G401 (cell line): ENCODE data around the gene RSPH9. TPM values are rescaled to one million over a fixed set of nuclear protein-coding genes. Genes with fewer than 3 reads are reported as not detected.

Source experiments
- DNase-seq: peaks from one replicate; pipeline ENCODE4 v3.0.0-alpha.2; 2015; ENCODE audit warnings: low spot score
- in situ Hi-C: cut with HindIII; loops from 2 replicates; pipeline ENCODE4 v1.10.0; 2016; ENCODE audit warnings: low sequenced_read_pairs, mixed read lengths
- total RNA-seq: library from RNA; depleted of rRNA; stranded (reverse); fragments of >200 nt; shearing (Covaris generic); gene quantifications from 2 replicates; pipeline ENCODE4 v1.2.3, GENCODE V29; 2014

Gene RSPH9
- total RNA-seq, 1 experiment from 2014 or later, result 1.6 TPM

DNA sequence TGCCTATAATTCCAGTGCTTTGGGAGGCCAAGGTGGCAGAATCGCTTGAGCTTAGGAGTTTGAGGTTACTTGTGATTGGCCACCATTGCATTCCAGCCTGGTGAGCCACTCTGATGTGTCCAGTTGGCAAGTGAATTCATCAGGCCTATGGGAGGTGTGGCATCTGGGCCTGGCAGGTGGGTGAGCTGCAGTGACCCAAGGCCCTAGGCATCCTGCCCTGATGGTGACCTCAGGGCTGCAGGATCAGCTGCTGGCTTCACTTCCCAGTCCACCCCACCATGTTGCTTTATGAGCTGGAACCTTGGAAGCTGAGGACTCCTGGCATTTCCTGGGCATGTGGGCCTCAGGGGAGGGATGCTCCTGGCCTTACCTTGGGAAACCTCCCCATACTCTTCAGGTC, 20.5 kb downstream of the RSPH9 start:
- DNase-seq, result no peak
- in situ Hi-C loops, result no loop called here

DNA sequence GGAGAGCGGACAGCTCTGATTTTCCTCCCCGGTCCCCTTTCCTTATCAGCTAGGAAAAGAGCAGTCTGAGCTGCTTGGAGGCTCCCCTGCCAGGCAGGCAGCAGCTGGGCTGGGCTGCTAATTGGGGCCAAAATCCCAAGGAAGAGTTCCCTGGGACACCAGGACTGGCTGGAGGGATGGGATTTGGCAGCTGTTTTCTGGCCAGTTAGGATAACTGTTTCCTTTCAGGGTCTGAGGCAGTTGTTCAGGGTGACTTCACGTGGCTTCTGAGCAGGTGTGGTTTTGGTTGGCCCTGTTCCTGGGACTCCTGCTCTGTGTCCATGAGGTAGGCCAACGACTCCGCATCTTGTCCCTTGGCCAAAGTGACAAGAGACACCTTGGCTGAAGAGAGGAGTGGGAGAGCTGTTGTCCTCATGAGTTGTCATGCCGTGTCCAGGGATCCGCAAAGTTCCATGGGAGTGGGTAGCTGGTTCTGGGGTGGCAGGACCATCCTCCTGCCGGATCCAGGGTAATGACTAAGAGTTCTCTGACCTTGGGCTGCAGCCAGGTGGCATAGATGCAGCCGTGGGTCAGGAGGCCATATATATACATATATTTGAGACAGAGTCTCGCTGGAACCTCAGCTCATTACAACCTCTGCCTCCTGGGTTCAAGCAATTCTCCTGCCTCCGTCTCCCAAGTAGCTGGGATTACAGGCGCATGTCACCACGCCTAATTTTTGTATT, 21.5 kb downstream of the RSPH9 start:
- DNase-seq, result no peak
- in situ Hi-C loops, result no loop called here

DNA sequence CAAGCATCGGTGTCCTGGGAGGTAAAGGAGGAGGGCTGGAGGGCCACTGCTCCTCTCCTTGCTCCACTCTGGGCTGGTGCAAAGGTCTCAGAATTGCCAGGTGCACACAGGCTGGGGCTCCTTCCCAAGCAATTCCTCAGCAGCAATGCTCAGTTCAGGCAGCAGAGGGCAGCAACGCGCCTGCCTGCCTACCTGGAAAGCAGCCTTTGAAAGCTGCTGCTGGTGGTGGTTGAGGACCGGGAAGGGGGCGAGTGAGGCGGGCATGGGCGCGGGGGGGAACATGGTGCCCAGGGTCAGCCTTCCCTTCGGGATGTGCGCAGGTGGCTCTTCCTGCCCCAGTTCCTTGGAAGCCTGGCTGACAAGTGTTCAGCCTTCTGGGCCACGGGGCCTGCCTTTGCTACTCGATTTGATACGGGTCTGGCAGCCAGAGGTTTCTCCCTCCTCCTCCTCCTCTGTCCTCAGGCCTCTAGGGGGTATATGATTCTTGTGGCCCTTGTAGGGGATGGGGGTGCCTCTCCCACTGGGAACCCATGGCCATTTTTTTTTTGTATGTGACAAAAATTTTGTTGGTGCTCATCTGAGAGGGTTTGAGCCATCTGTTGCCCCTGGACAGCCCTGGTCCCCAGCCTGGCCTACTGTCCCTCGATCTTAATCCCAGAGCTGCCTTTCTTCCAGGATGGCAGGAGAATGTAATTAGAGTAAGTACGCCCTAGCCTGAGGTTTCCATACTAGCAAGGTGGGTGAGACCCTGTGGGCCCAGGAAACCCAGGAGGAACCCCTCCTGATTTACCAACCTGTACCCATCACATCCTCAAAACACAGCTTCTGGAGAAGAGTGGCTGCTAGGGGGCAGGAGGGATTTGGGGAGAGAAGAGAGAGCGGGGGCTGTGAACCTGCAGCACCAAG, 22.7 kb downstream of the RSPH9 start:
- peak; percentile 89 for DNase-seq
- in situ Hi-C loops, result no loop called here

DNA sequence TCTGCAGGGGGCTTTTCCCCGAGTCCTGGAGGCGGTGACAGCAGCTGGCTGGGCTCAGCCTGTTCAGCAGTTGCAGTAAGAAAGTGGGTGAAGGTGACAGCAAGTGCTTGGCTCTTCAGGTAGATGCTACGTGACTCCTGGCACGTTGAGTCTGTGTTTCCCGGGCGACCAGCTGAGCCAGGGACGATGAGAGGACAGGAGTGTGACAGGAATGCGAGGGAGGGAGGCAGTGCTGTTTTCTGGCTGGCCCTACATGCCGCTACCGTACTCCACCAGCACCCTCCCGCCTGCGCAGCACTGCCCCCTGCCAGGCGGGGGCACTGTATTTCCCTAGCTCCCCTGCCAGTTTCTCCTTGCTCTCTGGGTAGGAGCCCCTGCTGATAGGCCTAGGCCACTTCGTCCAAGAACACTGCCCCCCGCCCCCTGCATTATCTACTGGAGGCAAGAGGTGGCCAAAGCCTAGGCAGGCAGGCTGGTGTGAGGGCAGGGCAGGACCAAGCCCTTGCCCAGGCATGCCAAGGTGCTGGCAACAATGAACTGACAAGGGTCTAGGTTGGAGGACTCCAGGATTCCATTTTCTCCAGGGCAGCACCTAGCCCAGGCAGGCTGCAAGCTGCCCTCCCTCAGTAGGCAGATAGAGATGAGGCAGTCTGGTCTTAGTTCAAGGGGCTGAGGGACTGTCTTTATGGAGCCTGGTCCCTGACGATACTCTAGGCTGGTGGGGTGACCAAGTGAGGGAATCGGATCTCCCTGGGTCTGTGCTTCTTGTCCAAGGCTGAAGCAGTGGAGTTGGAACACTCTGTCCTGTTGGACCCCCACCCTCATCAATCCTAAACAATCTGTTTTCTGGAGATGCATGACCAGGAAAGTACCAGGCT, 23.6 kb downstream of the RSPH9 start:
- in situ Hi-C loops, result no loop called here
- peak; percentile 62 for DNase-seq

DNA sequence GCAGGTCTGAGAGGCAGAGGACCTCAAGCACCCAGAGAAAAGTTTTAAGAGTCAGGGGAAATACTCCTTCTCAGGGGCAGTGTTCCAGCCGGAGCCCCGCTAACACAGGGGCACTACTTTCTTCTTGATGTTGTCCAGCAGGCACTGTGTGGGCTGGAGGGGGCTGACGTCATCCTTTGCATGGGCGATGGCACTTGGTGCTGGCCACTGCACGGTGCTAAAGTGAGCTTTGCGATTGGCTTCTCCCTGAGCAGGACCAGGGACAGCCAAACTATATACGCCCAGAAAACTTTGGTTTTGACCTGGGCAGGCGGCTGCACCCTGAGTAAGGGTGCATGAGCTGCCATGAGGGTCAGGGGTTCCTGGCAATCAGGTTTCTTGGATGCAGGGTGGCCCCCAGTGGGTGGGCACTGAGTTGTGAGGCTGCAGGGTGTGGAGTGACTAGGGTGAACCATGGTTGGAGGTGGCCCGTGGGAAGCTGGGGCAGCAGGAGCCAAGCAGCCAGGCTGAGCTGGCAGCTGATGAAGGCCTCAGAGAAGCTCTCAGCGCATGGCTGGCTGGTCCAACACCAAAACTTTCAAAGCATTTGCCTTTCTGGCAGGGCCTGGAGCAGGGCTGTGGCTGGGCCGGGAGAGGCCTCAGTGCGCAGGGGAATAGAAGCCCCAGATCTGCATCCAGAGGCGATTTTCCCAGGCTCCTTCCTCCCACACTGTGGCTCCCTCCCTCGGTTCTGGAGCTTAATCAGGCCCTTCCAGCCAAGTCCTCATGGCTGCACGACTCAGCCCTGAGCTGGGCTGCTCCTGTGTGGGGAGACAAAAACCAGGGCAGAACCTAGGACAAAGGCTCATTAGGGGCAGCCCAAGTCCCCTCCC, 24.4 kb downstream of the RSPH9 start:
- in situ Hi-C loops, result no loop called here
- DNase-seq, result peak; percentile 9

DNA sequence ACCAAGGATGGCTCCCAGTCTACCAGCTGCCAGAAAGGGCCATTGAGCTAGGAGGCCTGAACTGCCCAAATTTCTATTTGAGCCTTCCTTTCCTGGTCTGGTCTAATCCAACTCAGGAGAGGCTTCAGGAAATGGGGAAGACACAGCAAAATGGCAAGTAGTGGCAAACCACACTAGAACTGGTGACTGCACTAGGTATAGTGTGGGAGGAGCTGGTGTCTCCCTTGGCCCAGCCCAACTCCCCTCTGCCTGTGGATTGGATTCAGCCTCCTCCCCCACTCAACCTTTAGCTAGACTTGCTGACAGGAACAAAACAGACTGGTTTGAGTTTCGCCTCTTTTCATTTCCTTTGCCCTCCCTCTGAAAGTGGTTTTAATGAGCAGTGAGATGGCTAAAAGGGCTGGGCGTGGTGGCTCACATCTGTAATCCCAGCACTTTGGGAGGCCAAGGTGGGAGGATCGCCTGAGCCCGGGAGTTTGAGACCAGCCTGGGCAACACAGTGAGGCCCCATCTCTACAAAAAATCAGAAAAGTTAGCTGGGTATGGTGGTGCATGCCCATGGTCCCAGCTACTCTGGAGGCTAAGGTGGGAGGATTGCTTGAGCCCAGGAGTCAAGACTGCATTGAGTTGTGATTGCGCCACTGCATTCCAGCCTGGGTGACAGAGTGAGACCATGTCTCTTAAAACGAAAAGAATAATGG, 25.2 kb downstream of the RSPH9 start:
- no peak for DNase-seq
- in situ Hi-C loops, result no loop called here

DNA sequence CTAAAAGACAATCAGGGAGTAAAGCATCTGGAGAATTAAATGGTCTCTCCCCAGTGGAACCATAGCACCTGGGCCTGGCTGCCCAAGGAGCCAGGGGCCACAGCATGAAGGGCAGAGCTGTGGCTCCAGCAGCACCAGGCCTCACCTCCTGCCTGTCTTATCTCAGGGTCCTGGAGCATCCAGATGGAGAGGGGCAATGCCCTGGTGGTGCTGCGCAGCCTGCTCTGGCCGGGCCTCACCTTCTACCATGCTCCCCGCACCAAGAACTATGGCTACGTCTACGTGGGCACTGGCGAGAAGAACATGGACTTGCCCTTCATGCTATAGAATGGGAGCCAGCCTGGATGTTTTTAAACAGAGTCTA, 25.8 kb downstream of the RSPH9 start:
- DNase-seq, result no peak
- in situ Hi-C loops, result no loop called here

DNA sequence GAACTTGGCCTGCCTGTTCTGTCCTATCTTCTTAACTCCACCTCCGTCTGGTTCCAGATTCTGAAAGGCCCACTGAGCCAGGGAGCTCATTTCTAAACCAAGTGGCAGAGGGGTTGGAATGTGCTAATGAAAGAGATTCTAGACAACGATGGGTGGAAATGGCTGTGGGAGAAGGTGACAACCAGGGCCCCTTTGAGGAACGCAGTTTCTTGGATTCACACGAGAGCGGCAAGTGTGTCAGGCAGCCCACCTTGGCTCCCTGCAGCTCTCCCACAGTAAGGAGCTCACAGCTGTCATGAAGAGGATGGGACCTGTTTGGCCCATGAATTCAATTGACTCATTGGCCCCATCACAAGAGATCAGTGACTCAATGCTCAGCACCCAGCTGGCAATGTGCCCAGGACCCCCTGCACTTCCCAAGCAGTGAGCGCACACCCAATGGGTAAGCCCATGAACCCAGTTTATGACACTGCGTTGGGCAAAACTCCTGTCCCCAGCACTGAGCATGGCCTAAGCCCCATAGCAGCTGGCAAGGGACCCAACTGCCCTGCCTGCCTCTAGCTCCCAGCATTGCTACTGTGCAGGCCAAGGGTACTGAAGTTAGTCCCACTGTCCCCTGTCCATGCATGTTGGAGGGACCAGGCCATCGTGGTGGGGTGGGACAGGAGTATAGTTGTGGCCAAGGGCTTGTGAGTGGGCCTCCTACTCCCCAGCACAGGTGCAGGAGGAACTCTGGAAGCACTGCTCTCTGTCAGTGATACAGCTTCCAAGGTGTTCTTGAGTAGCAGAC, 26.4 kb downstream of the RSPH9 start:
- no peak for DNase-seq
- in situ Hi-C loops, result no loop called here

DNA sequence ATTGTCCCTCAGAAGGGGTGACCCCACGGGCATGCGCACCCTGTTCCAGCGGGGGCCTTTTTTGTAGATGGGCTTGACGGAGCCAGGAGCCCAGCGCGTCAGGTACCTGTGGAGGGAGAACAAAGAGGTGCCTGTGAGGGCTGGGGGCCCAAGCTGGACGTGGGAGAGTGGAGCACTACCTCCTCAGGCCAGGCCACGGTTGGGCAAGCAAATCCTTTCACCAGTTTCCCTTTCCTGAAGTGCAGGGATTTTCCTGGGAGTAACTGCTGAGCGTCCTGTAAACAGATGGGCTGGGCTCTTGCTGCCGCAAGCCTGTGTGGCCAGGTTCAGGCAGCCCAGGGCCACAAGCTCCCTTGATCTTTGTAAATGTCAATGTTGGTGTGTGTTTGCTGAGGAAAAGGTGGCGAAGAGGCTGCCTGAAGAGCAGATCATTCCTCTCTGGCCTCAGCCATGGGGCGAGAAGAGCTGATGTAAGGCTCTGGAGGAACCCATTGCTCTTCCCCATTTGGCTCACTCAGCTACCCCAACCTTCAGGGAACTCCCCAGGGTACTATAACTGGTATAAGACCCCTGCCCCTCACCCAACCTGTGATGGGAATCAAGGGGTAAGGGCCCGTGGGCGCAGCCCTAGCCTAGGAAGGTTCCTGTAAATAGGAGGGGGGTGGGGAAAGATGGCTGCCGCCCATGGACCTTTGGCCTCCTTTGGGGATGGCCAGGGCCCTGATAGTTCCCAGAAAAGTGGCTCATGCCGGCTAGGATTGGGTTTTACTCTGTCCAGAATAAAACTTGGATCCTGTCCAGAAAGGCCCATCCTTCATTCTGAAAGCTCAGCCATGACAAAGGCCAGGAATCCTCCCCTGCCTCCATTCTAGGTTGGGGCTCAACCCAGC, 27.2 kb downstream of the RSPH9 start:
- in situ Hi-C loops, result no loop called here
- no peak for DNase-seq

DNA sequence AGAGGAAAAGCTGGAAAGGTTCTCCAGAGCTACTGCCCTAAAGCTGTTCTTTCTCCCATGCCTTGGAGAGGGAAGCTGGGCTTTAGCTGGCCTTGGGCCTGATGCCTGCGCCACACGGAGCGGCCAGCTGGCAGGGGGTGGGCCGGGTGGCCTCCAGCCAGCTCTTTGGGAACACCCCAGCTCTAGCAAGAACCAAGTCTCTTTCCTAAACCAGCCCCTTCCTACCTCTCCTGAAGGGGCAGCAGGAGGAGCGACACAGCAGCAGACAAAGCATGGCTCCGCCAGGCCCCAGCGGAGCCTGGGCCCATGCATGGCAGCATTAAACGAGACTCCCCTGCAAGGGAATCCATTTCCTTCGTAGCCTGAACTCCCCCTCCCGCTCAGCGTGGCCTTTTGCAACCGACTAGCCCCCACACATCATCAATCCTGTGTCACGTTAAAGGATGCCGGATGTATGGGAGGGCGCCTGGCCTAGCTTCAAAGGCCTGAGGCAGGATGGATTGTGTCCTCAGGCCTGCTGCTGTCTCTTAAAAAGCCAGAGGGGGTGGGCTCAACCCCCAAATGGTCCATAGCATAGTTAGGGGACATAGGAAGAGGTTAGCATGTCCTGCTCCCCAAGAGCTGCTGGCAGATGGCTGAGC, 28.7 kb downstream of the RSPH9 start:
- in situ Hi-C loops, result no loop called here
- peak; percentile 84 for DNase-seq

DNA sequence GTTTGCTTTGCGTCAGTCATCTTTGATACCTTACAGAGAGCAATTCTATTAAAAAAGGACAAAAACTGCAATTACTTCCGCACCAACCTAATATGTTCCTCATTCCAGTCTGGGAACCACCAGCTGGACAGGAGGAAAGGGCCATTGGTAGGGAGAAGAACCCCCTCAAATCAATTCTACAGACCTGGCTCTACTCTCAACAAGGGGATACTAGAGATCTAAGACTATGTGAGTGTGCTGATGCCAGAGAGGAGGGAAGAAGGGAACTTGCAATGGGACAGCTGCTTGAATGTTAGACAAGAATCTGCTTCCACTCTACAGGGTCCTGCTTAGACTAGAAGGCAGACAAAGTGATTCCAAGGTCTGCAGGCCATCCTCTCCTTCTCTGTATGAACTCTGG, 29.5 kb downstream of the RSPH9 start:
- in situ Hi-C loops, result no loop called here

DNA sequence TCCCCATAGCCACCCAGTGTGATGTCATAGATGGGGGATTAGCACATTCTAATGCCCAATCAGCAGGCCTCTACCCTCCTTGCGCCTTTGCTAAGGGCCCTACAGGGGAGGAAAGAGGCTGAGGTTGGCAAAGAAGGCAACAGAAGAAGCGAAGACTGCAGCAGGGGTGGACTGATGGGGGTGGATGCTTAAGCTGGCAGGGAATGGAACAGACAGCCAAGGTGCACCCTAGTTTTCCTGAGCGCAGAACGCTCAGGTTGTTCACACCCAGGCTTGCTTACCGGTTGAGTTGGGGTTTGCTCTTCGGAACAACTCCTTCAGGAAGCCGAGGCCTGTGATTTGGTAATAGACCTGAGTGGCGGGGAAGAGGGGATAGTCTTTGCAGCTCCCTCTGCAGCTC, 30.1 kb downstream of the RSPH9 start:
- in situ Hi-C loops, result no loop called here
- no peak for DNase-seq

More for the DNA sequence above, 29.5 kb downstream of the RSPH9 start:
- no peak for DNase-seq

DNA sequence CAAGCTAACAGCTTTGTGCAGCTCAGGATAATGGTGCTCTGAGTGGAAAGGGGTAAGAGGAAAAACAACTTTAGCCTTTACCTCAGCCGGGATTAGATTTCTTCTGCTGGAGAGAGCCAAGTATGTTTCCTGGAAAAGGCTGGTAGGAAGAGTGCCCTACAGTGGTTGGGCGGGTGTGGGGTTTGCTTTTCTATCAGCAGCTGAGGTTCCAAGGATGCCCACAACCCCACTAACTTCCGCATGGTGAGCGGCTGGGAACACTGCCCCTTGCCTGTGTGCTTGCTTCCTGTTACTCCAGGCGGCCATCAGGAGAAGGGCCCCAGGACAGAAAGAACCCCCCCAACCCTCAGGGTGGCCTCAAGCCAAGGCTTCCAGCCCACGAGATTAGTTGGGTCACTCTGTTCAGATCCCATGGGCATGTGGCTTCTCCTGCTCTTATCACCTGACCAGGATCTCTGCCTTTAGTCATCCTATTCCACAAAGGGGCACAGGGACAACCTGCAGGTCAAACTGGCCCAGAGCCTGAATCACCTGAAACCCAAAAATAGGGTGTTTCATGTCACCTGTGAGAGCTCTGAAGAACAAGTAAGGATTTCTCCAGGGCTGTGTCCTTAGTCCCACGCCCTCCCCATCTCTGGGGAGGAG, 32.2 kb downstream of the RSPH9 start:
- DNase-seq, result no peak
- in situ Hi-C loops, result no loop called here

DNA sequence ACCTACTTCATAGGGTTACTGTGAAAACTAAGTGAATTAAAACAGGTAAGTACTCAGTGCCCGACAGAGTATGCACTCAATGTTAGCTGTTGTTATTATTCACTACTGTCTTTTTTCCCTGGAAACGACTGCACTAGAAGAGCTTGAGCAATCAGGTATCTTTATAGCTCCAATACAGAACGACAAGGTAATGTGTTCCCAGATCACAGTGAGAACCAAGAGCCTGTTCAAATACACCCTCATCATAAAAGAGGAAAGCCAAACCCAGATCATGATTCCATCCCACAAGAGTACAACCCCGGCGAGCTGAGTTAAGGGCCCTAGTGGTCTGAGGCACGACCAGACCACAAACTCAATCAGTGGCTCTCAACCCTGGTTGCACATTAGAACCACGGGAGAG, 32.9 kb downstream of the RSPH9 start:
- DNase-seq, result no peak
- in situ Hi-C loops, result no loop called here

DNA sequence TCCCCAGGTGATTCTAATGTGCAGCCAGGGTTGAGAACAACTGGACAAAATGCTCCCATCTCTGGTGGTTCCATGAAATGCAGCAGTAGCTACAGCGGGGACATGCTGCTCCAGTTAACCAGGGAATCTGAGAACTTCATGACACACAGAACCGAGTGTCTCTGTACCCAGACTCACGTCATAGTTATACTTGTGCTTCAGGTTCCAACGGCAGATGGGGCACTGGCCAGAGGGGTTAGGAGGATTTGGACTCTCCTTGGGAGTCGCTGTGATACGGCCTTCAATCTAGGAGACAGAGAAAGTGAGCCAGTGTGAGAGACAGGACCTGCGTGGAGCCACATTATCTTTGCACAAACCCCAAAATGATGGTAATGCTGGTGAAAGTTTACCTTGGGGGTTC, 33.5 kb downstream of the RSPH9 start:
- in situ Hi-C loops, result no loop called here
- DNase-seq, result no peak

DNA sequence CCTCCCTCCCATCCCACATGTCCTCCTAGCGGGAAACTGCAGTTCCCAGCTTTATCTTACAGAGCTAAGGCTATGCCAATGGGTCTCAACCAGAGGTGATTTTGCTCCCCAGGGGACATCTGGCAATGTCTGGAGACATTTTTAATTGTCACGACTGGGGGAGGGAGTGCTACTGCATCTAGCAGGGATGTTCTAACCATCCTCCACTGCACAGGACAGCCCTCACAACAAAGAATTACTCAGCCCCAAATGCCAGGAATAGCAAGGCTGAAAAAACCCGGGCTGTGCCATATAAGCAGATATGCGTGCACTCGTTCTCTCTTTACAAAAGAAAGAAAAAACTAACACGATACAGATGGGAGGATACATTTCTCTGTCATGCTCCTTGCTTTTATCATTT, 34.2 kb downstream of the RSPH9 start:
- in situ Hi-C loops, result no loop called here
- no peak for DNase-seq
